Ascending aorta (tissue), 2 donors: ENCODE data around the gene FUT1. TPM values are rescaled to one million over a fixed set of nuclear protein-coding genes. Genes with fewer than 3 reads are reported as not detected.

ENCODE experiments used
- DNase-seq, 2 donors: peaks; one replicate each; pipeline ENCODE4 v3.0.0-alpha.2; 2019; ENCODE audit warnings: low spot score in 2 of 2
- H3K27ac ChIP-seq, 2 donors: fragments of 200-600 bp; sonication (generic); one replicate each; pipeline ENCODE4 v1.5.1; 2016 to 2017; ENCODE audit warnings: mild to moderate bottlenecking in 1 of 2
- H3K27me3 ChIP-seq: fragments of 200-600 bp; sonication (generic); one replicate; pipeline ENCODE4 v1.5.1; 2017
- H3K36me3 ChIP-seq, 2 donors: fragments of 200-600 bp; sonication (generic); one replicate each; pipeline ENCODE4 v1.5.1; 2016
- H3K4me1 ChIP-seq, 2 donors: fragments of 200-600 bp; sonication (generic); one replicate each; pipeline ENCODE4 v1.5.1; 2016 to 2017; ENCODE audit warnings: mild to moderate bottlenecking in 1 of 2
- H3K4me3 ChIP-seq, 2 donors: fragments of 200-600 bp; sonication (generic); one replicate each; pipeline ENCODE4 v1.5.1; 2016 to 2017; ENCODE audit warnings: mild to moderate bottlenecking in 1 of 2
- H3K9me3 ChIP-seq, 2 donors: fragments of 200-600 bp; sonication (generic); one replicate each; pipeline ENCODE4 v1.5.1; 2016
- CTCF ChIP-seq, 3 experiments: fragments of 200-600 bp in 2 of 3; fragments of 450-650 bp in 1 of 3; sonication (generic) in 2 of 3; IDR thresholded peaks; one replicate each; pipeline ENCODE4 v1.5.1; 2016 to 2019; ENCODE audit warnings: antibody characterized with exemption in 3 of 3, mild to moderate bottlenecking in 1 of 3, moderate library complexity in 1 of 3
- intact Hi-C: fragments of 100-400 bp; cut with DNase I; formaldehyde crosslinking; loops from one replicate; pipeline ENCODE4 v1.15.1; 2023
- total RNA-seq: library from RNA; depleted of rRNA; stranded (reverse); fragments of >200 nt; gene quantifications from one replicate; pipeline ENCODE4 v1.1.0, GENCODE V29; 2016

The FUT1 gene
- total RNA-seq, 1 donor from 2014 or later: 3.8 TPM

GRCh38 chr19:48755787-48756186 is 3.3 kb upstream of the FUT1 start:
- no peak overlapping the region for H3K4me3 ChIP-seq
- H3K27me3 ChIP-seq: no peaks in the 10 kb centered on the region
- TF ChIP-seq CTCF (IDR thresholded peaks at IDR 0.05): no peak
- no peak for DNase-seq
- H3K9me3 ChIP-seq: no peaks in the 10 kb centered on the region
- intact Hi-C loops: no loop called here
- H3K36me3 ChIP-seq: no peaks in the 10 kb centered on the region
- peaks cover 3 to 9% of the 10 kb centered on the region in 2 donors for H3K4me1 ChIP-seq
- H3K27ac ChIP-seq: no peak overlapping the region

GRCh38 chr19:48755084-48755641 is 2.7 kb upstream of the FUT1 start, which contains the start of gene FGF21:
FGF21 (plus strand) TSS chr19:48755524; CDS start chr19:48756237, 713 bp downstream.
- Histone ChIP-seq H3K9me3 (no peaks in the 10 kb centered on the region), H3K36me3 (no peaks in the 10 kb centered on the region), H3K27me3 (no peaks in the 10 kb centered on the region), H3K4me3 (no peak within 1 kb of the TSS), H3K4me1 (peaks cover 3 to 9% of the 10 kb centered on the region in 2 donors), H3K27ac (no peak within 1 kb of the TSS)
- TF ChIP-seq CTCF (IDR thresholded peaks at IDR 0.05): no peak
- intact Hi-C loops: no loop called here
- DNase-seq: no peak

GRCh38 chr19:48751845-48752495 is 471 bp downstream of the FUT1 start:
- intact Hi-C loops: no loop called here
- peaks cover 3 to 12% of the 10 kb centered on the region in 2 donors for H3K4me1 ChIP-seq
- no peaks in the 10 kb centered on the region for H3K27me3 ChIP-seq
- no peaks in the 10 kb centered on the region for H3K9me3 ChIP-seq
- peak overlapping the region; percentile 45 to 60 for H3K4me3 ChIP-seq
- H3K36me3 ChIP-seq: no peaks in the 10 kb centered on the region
- TF ChIP-seq CTCF (IDR thresholded peaks at IDR 0.05): no peak
- H3K27ac ChIP-seq: no peak overlapping the region
- DNase-seq: no peak

- Histone ChIP-seq H3K27me3 (no peaks in the 10 kb centered on the region), H3K36me3 (no peaks in the 10 kb centered on the region), H3K27ac (no peak overlapping the region), H3K4me1 (peaks cover 3 to 12% of the 10 kb centered on the region in 2 donors), H3K9me3 (no peaks in the 10 kb centered on the region), H3K4me3 (no peak overlapping the region)
- TF ChIP-seq CTCF (IDR thresholded peaks at IDR 0.05): no peak
- no peak for DNase-seq
- intact Hi-C loops: no loop called here
Measured at GRCh38 chr19:48750771-48751504, 1.5 kb downstream of the FUT1 start.

GRCh38 chr19:48750351-48750750 is 2.1 kb downstream of the FUT1 start:
- intact Hi-C loops: no loop called here
- no peak for DNase-seq
- H3K4me1 ChIP-seq: peaks cover 3 to 12% of the 10 kb centered on the region in 2 donors
- no peaks in the 10 kb centered on the region for H3K36me3 ChIP-seq
- no peak overlapping the region for H3K27ac ChIP-seq
- TF ChIP-seq CTCF (IDR thresholded peaks at IDR 0.05): no peak
- H3K27me3 ChIP-seq: no peaks in the 10 kb centered on the region
- no peak overlapping the region for H3K4me3 ChIP-seq
- no peaks in the 10 kb centered on the region for H3K9me3 ChIP-seq
